HG03025 (cell line): ENCODE measurements around the gene BRINP2.

Source experiments
- ATAC-seq: cut with Tn5 transposase; IDR thresholded peaks from one replicate; pipeline ENCODE4 v1.9.1; 2021; ENCODE audit warnings: mild to moderate bottlenecking, moderate library complexity; ENCODE audit not compliant: unreplicated experiment, low FRiP score

BRINP2 gene

DNA sequence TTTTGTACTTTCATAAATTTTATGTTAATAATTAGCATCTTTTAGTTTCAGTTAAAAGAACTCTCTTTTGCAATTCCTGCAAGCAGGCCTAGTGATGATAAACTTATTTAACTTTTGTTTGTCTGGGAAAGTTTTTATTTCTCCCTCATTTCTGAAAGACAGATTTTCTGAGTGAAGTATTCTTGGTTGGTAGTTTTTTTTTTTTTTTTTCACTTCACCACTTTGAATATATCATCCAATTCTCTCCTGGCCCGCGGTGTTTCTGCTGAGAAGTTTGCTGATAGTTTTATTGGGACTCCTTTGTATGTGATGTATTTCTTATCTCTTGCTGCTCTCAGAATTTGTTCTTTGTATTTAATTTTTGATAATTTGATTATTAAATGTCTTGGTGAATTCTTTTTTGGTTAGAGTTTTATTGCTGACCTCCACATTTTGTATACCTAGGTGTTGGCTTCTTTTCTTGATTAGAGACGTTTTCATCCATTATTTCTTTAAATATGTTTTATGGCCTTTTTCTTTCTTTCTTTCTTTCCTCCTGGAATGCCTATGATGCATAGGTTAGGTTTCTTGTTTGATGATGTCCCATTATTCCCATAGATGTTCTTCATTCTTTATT, 45.9 kb downstream of the BRINP2 start:
- ATAC-seq: no peak

DNA sequence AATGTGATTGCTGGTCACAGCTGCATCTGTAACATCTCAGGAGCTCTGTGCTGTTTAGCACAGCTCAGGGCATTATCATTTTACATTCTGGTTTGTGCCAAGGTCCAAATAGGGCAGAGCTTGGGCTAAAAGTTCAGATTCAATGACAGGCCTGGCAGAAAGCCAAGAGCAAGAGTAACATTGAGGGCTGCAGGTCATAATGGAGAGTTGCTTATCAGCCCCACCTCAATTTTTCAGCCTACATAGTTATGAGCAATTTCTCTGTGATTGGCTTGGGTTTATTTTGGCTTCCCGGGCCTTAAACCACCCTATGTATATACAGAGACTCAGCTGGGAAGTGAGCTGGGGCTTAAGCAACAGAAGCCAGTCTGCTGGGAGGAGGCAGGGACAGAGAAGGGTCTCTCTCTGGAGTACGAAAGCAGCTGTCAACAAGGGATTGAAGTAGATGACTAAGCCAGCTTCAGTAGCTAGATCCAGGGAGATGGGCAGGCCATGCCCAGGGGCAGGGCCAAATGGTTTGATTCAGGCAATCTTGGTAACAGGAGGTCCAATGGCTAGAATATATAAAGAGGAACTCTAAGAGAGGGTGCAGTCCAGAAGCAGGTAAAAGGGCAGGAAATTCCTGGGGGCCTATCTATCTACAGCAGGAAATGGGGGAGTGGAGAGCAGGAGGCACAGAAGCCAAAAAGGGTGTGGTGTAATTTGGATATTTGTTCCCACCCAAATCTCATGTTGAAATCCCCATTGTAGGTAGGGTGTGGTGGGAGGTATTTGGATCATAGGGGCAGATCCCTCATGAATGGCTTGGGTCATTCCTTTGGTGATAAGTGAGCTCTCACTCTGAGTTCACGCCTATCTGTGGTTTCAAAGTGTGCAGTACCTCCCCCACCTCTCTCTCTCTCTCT, 49.0 kb downstream of the BRINP2 start:
- ATAC-seq: no peak

GRCh38 chr1:177223359-177223758, 52.6 kb downstream of the BRINP2 start:
- no peak for ATAC-seq

DNA sequence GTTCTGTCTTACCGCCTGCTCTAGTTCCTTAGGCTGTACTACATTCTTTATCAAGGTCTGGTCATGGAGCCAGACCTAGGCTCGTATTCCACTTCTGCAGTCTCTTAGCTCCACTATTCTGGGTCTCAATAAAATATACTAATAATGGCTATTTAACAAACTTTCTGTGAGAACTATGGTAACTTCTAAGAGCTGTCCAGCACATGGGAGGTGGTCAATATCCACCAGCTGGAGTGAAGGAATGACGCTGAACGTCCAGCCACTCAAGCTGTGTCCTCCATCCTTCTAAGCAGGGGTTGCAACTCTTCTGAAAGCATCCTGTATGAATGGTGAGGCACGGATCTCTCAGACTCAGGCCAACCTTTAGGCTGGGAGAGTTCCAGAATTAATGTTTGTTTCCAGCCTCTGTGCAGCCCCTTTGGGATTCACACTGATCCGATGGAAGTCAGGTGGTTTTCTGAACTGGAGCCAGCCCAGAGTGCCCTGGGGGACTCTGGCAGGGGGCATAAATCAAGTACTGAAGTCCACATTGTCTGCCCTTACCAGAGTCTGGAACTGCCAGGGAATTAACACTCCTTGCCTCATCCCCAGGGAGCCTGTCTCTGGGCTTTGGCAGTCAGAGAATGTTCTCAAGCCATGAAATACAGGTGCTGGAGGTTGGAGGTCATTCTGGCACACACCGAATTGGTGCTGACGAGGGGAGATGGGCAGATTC, 57.4 kb downstream of the BRINP2 start:
- ATAC-seq: no peak

GRCh38 chr1:177228693-177229065, 57.9 kb downstream of the BRINP2 start:
- no peak for ATAC-seq

DNA sequence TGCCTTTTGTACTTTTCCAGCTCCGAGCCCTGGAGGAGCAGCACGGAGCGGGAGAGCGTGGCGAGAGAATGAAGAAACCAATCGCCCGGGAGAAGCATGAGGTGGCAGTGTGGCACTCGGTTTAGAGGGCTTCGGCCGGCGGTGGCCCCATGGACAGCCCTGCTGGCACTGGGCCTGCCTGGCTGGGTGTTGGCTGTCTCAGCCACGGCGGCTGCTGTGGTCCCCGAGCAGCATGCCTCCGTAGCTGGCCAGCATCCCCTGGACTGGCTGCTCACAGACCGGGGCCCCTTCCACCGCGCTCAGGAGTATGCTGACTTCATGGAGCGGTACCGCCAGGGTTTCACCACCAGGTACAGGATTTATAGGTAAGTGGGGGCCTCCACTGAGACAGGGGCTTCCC, 59.0 kb downstream of the BRINP2 start:
- ATAC-seq: no peak

DNA sequence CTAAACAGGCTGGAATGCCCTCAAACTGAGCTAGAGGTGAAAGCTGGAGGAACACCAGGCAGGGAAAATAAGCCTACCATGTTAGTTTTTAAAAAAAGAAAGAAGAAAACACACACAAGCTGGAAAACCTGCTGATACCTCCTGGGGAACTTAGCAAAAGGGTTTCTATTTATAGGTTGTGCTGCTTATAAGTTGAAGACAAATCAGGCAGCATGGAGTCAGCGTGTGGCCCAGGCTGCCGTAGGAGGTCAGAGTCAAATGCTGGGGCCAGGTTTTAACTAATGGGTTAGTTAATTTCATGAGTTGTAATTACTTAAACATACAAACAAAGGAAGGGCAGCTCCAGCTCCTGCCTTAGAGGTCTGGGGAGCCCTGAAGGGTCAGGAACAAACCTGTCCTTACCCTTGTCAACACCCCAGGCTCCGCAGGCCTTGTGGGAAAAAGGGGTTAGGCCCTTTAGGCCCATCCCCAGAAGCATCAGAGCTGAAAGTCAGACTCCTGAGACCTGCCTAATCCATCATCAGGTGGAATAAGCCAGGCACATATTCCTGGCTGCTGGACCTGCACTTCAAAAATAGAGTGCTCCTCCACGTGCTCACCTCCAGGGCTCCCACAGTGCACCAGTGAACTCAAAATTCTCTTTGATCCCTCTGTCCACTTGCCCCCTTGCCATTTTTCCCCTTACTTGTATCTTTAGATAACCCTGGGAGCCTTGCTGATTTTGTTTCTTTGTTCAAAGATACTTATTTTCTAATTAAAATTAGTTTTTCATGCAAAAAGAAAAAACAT, 59.7 kb downstream of the BRINP2 start:
- ATAC-seq: no peak

- no peak for ATAC-seq
These were observed 64.6 kb downstream of the BRINP2 start for GRCh38 chr1:177235350-177235749.

DNA sequence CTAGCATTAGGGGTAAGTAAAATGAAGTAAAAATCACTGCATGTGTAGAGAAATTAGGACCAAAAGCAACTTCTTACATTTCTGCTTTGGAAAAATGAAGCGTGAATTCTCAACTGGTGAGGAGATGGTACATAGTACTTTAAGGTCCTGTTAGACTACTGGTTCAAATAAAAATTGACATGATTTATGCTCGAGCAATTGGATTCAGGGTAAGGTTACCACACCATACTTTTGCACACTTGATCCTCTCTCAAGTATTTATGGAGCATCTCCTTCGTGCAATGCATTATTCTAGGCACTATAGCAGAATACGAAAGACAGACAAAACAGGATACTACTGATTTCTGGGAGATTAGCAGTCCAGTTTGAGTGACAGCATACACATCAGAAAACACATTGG, 66.2 kb downstream of the BRINP2 start:
- ATAC-seq: no peak

GRCh38 chr1:177238967-177239366, 68.2 kb downstream of the BRINP2 start:
- ATAC-seq: no peak

DNA sequence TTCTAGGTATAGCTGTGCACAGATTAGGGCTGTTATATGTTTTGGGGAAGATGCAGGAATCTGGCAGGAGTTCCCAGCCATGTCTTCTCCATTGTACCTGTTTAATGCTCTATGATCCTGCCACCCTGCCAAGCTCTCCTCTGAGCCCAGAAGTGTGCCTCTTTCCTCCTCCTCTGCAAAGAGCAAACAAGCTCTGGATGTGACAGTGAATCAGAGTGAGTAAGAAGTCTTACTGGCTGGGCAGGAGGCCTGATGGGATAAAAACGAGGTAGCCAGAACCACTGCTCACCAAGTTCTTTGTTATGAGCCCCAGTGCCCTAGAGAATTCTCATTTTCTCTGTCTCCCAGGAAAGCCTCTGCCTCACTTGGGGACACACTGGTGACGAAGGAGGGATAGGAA, 69.0 kb downstream of the BRINP2 start:
- no peak for ATAC-seq

DNA sequence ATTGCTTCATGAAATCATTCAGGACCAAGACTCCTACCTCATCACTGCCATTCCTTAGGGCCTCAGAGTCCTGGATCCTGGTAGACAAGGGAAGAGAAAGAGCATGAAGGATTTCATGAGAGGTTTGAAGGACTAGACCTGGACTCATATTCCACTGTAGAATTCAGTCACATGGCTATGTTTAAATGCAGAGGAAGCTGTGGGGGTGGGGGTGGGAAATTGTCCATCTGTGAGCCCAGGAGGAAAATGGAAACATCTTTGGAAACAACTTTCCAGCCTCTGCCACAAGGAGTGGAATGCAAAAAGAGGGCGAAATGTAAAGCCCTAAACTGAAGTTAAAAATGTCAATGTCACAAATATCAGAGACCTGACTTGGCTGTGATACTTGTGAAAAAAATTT, 73.0 kb downstream of the BRINP2 start:
- no peak for ATAC-seq

GRCh38 chr1:177246710-177247580, 76.2 kb downstream of the BRINP2 start:
- no peak for ATAC-seq

DNA sequence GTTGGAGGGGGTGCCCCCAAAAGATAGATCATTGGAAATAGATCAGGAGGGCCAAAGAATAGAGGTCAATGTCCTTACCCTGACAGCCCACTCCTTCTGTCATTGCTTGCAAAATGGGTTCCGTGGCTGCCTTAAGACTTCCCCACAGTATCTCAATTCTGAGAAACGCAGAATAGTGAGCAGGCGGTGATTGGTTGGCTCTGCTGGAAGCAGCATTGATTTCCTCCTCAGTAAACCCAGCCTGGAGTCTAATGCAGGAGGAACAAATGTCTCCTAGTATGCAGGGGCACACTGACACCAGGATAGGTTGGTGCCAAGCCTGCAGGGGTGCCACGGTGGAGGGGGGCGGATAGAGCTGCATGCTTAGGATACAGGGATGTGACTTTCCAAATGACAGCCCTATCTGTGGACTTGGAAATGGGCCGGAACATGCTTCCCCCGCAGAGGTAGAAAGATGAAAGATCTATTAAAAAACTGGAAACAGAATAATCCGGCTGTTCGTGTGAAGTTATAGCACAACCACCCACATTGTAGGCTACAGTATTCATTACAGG, 76.9 kb downstream of the BRINP2 start:
- ATAC-seq: no peak

- ATAC-seq: no peak
These were observed 77.5 kb downstream of the BRINP2 start for GRCh38 chr1:177248258-177248657.

GRCh38 chr1:177249231-177249630, 78.5 kb downstream of the BRINP2 start:
- ATAC-seq: no peak

DNA sequence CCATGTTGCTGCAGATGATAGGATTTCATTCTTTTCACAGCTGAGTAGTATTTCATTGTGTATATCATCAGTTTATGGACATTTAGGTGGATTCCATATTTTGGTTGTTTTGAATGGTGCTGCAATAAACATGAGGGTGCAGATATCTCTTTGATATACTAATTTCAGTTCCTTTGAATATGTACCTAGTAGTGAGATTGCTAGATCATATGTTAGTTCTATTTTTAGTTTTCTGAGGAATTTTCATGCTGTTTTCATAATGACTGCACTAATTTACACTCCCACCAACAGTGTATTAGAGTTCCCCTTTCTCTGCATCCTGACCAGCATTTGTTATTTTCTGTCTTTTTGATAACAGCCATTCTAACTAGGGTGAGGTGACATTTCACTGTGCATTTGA, 82.1 kb downstream of the BRINP2 start:
- no peak for ATAC-seq

DNA sequence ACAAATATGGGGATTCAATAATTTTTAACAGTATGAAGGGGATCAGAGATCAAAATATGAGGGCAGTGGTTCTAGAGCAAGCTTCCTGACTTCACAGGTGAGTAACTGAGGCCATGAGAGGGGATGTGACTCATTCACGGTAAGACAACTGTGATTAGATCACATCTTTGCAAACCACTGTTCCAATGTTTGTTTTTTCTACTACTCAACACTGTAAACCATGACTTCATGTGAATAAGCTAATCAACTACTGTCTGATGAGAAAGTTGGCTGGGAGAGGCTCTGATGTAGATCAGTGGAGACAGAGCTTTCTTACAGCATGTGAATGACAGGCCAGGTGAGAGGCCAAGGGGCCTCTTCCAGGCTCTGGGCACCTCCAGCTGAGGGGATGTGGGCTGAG, 84.7 kb downstream of the BRINP2 start:
- ATAC-seq: no peak
